SK-N-SH treated with all-trans-retinoic acid at 6 μM for 48 hours (cell line): ENCODE data around the gene MPZL2.

ENCODE experiments used
- ATAC-seq: fragments of 200-7000 bp; cut with Tn5 transposase; 3 replicates; pipeline ENCODE4 v1.9.1; 2020; ENCODE audit warnings: mild to moderate bottlenecking, moderate library complexity
- ARNTL ChIP-seq: fragments of 450-650 bp; formaldehyde crosslinking; IDR thresholded peaks from 2 replicates; pipeline ENCODE4 v1.5.0; 2020; ENCODE audit warnings: low read depth, mild to moderate bottlenecking, moderate library complexity, borderline replicate concordance
- CSDC2 ChIP-seq: fragments of 250-450 bp; sonication (Bioruptor Pico); IDR thresholded peaks from 2 replicates; pipeline ENCODE4 v1.5.0; 2020; ENCODE audit warnings: mild to moderate bottlenecking, moderate library complexity
- GLIS3 ChIP-seq: fragments of 250-450 bp; sonication (Bioruptor Pico); IDR thresholded peaks from 2 replicates; pipeline ENCODE4 v1.5.0; 2020; ENCODE audit warnings: mild to moderate bottlenecking, moderate library complexity
- OSR1 ChIP-seq: fragments of 250-450 bp; sonication (Bioruptor Pico); IDR thresholded peaks from 2 replicates; pipeline ENCODE4 v1.8.0; 2022; ENCODE audit warnings: moderate library complexity, mild to moderate bottlenecking, inconsistent platforms
- PPARA ChIP-seq: fragments of 250-450 bp; sonication (Bioruptor Pico); IDR thresholded peaks from 2 replicates; pipeline ENCODE4 v1.5.0; 2020; ENCODE audit warnings: mild to moderate bottlenecking, borderline replicate concordance
- SNAI2 ChIP-seq: fragments of 250-450 bp; sonication (Bioruptor Pico); IDR thresholded peaks from 2 replicates; pipeline ENCODE4 v1.5.0; 2020; ENCODE audit warnings: mild to moderate bottlenecking, moderate library complexity
- TCF4 ChIP-seq: fragments of 250-450 bp; sonication (Bioruptor Pico); IDR thresholded peaks from 2 replicates; pipeline ENCODE4 v1.8.0; 2021; ENCODE audit warnings: mild to moderate bottlenecking, moderate library complexity, borderline replicate concordance
- ZC3H10 ChIP-seq: fragments of 250-450 bp; sonication (Bioruptor Pico); IDR thresholded peaks from 2 replicates; pipeline ENCODE4 v1.5.1; 2021; ENCODE audit warnings: mild to moderate bottlenecking, moderate library complexity
- ZFP3 ChIP-seq: fragments of 250-450 bp; sonication (Bioruptor Pico); IDR thresholded peaks from 2 replicates; pipeline ENCODE4 v1.5.0; 2020; ENCODE audit warnings: mild to moderate bottlenecking, moderate library complexity
- ZNF565 ChIP-seq: fragments of 450-650 bp; formaldehyde crosslinking; conservative IDR thresholded peaks from 2 replicates; pipeline ENCODE4 v1.5.0; 2020; ENCODE audit warnings: low read depth, mild to moderate bottlenecking, moderate library complexity
- ZNF70 ChIP-seq: fragments of 450-650 bp; formaldehyde crosslinking; IDR thresholded peaks from 2 replicates; pipeline ENCODE4 v1.5.0; 2020; ENCODE audit warnings: mild to moderate bottlenecking, moderate library complexity
- ZNF8 ChIP-seq: fragments of 450-650 bp; formaldehyde crosslinking; IDR thresholded peaks from 2 replicates; pipeline ENCODE4 v1.5.0; 2020; ENCODE audit warnings: mild to moderate bottlenecking, moderate library complexity
- TF ChIP-seq, protein P1 (sequence below): fragments of 250-450 bp; sonication (Bioruptor Pico); IDR thresholded peaks from 2 replicates; pipeline ENCODE4 v1.5.0; 2020; ENCODE audit warnings: mild to moderate bottlenecking, moderate library complexity
- TF ChIP-seq, protein P2 (sequence below): fragments of 250-450 bp; sonication (Bioruptor Pico); IDR thresholded peaks from 2 replicates; pipeline ENCODE4 v1.8.0; 2020; ENCODE audit warnings: mild to moderate bottlenecking, moderate library complexity, borderline replicate concordance
- TF ChIP-seq, protein P3 (sequence below): fragments of 250-450 bp; sonication (Bioruptor Pico); IDR thresholded peaks from 2 replicates; pipeline ENCODE4 v1.5.1; 2021; ENCODE audit warnings: mild to moderate bottlenecking, moderate library complexity
- TF ChIP-seq, protein P4 (sequence below): fragments of 250-450 bp; sonication (Bioruptor Pico); IDR thresholded peaks from 2 replicates; pipeline ENCODE4 v1.8.0; 2021; ENCODE audit warnings: low read depth, mild to moderate bottlenecking, moderate library complexity, borderline replicate concordance

The MPZL2 gene

DNA sequence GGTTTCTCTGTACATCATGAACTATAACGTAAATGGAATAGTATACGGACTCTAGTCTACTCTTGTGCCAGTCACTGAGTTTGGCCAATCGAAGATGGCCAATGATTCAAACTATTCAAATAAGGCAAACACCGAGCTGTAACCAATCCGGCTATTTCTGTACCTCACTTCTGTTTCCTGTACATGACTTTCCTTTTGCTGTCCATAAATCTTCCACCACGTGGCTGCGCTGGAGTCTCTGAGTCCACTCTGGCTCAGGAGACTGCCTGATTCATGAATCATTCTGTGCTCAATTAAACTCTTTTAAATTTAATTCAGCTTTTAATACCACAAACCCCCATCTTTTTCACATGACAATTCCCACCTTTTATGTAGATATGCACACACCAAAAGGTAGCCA lies 37.8 kb downstream of the MPZL2 start:
- no peak for ATAC-seq
- no peak for TF ChIP-seq TCF4 (CRISPR knock-in tag)
- TF ChIP-seq PPARA (CRISPR knock-in tag): no peak
- TF ChIP-seq, protein P1, sequence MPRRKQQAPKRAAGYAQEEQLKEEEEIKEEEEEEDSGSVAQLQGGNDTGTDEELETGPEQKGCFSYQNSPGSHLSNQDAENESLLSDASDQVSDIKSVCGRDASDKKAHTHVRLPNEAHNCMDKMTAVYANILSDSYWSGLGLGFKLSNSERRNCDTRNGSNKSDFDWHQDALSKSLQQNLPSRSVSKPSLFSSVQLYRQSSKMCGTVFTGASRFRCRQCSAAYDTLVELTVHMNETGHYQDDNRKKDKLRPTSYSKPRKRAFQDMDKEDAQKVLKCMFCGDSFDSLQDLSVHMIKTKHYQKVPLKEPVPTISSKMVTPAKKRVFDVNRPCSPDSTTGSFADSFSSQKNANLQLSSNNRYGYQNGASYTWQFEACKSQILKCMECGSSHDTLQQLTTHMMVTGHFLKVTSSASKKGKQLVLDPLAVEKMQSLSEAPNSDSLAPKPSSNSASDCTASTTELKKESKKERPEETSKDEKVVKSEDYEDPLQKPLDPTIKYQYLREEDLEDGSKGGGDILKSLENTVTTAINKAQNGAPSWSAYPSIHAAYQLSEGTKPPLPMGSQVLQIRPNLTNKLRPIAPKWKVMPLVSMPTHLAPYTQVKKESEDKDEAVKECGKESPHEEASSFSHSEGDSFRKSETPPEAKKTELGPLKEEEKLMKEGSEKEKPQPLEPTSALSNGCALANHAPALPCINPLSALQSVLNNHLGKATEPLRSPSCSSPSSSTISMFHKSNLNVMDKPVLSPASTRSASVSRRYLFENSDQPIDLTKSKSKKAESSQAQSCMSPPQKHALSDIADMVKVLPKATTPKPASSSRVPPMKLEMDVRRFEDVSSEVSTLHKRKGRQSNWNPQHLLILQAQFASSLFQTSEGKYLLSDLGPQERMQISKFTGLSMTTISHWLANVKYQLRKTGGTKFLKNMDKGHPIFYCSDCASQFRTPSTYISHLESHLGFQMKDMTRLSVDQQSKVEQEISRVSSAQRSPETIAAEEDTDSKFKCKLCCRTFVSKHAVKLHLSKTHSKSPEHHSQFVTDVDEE (CRISPR knock-in tag): no peak
- TF ChIP-seq, protein P2, sequence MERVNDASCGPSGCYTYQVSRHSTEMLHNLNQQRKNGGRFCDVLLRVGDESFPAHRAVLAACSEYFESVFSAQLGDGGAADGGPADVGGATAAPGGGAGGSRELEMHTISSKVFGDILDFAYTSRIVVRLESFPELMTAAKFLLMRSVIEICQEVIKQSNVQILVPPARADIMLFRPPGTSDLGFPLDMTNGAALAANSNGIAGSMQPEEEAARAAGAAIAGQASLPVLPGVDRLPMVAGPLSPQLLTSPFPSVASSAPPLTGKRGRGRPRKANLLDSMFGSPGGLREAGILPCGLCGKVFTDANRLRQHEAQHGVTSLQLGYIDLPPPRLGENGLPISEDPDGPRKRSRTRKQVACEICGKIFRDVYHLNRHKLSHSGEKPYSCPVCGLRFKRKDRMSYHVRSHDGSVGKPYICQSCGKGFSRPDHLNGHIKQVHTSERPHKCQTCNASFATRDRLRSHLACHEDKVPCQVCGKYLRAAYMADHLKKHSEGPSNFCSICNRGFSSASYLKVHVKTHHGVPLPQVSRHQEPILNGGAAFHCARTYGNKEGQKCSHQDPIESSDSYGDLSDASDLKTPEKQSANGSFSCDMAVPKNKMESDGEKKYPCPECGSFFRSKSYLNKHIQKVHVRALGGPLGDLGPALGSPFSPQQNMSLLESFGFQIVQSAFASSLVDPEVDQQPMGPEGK (CRISPR knock-in tag): no peak
- TF ChIP-seq, protein P3, sequence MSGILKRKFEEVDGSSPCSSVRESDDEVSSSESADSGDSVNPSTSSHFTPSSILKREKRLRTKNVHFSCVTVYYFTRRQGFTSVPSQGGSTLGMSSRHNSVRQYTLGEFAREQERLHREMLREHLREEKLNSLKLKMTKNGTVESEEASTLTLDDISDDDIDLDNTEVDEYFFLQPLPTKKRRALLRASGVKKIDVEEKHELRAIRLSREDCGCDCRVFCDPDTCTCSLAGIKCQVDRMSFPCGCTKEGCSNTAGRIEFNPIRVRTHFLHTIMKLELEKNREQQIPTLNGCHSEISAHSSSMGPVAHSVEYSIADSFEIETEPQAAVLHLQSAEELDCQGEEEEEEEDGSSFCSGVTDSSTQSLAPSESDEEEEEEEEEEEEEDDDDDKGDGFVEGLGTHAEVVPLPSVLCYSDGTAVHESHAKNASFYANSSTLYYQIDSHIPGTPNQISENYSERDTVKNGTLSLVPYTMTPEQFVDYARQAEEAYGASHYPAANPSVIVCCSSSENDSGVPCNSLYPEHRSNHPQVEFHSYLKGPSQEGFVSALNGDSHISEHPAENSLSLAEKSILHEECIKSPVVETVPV (CRISPR knock-in tag): no peak
- no peak for TF ChIP-seq ZNF8 (CRISPR knock-in tag)

DNA sequence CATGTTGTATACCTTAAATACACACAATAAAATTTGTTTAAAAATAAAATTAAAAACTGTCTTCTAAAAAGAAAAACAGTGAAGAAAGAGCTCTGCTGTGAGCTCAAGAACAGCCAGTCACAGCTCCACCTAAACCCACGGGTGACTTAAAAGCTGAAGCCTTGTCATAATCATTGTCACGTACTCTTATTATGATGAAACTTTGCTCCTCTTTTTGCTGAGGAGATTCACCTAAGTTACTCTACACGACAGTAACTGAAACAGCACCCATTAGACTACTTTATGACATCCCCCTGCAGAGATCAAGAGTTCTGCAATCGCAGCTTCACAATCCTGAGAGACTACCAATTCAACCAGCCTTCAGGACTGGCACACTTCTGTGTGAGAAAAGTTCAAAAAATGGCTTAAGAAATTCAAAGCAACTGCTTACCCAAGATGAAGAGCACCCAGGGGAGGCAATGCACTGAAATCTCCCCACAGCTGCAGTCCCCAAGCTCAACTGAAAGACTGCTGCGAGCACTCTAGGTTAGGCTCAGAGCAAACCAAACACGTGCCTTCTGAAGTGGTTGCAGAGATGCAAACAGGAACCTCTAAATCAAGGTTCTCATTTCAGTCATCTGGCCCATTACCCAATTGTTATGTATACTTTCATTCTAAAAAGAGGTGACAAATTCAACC lies 39.4 kb downstream of the MPZL2 start, which contains the start of gene JAML:
Gene JAML, minus strand, starts transcription at position 501 of the 678 bp plus-strand sequence. CDS start 10,145 bp downstream, outside the sequence.
- TF ChIP-seq, protein P2 (CRISPR knock-in tag): no peak
- TF ChIP-seq ZNF565 (CRISPR knock-in tag) (no peak), ZNF70 (CRISPR knock-in tag) (no peak), OSR1 (CRISPR knock-in tag) (no peak), ZC3H10 (CRISPR knock-in tag) (no peak), ARNTL (CRISPR knock-in tag) (no peak)
- TF ChIP-seq, protein P3 (CRISPR knock-in tag): no peak
- TF ChIP-seq, protein P1 (CRISPR knock-in tag): no peak
- ATAC-seq: no peak

DNA sequence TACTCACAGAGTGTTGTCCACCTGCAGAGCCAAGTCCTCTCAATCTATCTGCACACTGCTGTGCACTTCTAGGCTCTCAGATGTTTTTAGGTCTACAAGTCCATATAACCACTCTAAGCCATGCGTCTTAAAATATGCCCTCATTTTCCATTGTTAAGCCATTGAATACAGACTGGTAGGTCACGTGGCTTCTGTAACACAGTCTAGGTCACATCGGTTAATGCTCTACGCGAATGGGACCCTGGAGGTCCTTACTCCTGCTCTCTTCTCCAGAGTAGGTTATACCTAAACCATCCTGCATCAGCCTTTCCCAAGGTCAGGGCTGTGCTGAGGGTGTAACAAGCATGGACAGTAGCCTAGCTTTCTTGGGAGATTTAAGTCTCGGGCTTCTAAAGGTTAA lies 40.1 kb downstream of the MPZL2 start:
- TF ChIP-seq OSR1 (CRISPR knock-in tag) (no peak), TCF4 (CRISPR knock-in tag) (no peak), GLIS3 (CRISPR knock-in tag) (no peak), ARNTL (CRISPR knock-in tag) (no peak), PPARA (CRISPR knock-in tag) (no peak), SNAI2 (CRISPR knock-in tag) (no peak), ZFP3 (CRISPR knock-in tag) (no peak), CSDC2 (no peak)
- TF ChIP-seq, protein P4, sequence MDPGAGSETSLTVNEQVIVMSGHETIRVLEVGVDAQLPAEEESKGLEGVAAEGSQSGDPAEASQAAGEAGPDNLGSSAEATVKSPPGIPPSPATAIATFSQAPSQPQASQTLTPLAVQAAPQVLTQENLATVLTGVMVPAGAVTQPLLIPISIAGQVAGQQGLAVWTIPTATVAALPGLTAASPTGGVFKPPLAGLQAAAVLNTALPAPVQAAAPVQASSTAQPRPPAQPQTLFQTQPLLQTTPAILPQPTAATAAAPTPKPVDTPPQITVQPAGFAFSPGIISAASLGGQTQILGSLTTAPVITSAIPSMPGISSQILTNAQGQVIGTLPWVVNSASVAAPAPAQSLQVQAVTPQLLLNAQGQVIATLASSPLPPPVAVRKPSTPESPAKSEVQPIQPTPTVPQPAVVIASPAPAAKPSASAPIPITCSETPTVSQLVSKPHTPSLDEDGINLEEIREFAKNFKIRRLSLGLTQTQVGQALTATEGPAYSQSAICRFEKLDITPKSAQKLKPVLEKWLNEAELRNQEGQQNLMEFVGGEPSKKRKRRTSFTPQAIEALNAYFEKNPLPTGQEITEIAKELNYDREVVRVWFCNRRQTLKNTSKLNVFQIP (CRISPR knock-in tag): no peak
- ATAC-seq: no peak
